NT2/D1 (cell line): ENCODE results near the gene GIPC1.

Experiments
- DNase-seq: peaks from one replicate; pipeline ENCODE4 v3.0.0-alpha.2; 2011; ENCODE audit warnings: low read depth, low spot score
- H3K27me3 ChIP-seq: 2 replicates; pipeline ENCODE4 v1.6.0; 2011; ENCODE audit warnings: mild to moderate bottlenecking; ENCODE audit not compliant: insufficient read length, insufficient read depth
- H3K36me3 ChIP-seq: 2 replicates; pipeline ENCODE4 v1.6.1; 2011; ENCODE audit warnings: mild to moderate bottlenecking, low read length, mixed read lengths; ENCODE audit not compliant: insufficient read depth, insufficient read length
- H3K4me1 ChIP-seq: 2 replicates; pipeline ENCODE4 v1.5.1; 2011; ENCODE audit not compliant: insufficient read depth, insufficient read length
- H3K4me3 ChIP-seq: 2 replicates; pipeline ENCODE4 v1.5.1; 2011; ENCODE audit warnings: low read depth; ENCODE audit not compliant: insufficient read length
- H3K9ac ChIP-seq: 2 replicates; pipeline ENCODE4 v1.6.0; 2011; ENCODE audit warnings: low read depth; ENCODE audit not compliant: insufficient read length
- H3K9me3 ChIP-seq: 2 replicates; pipeline ENCODE4 v1.5.1; 2011; ENCODE audit warnings: mild to moderate bottlenecking, low read length; ENCODE audit not compliant: insufficient read depth
- SUZ12 ChIP-seq: IDR thresholded peaks from 2 replicates; pipeline ENCODE4 v1.6.1; 2011; ENCODE audit not compliant: insufficient read length, insufficient read depth; ENCODE audit errors: extremely low read depth
- YY1 ChIP-seq: IDR thresholded peaks from 2 replicates; pipeline ENCODE4 v1.6.1; 2011; ENCODE audit not compliant: insufficient read length, insufficient read depth
- ZNF274 ChIP-seq: IDR thresholded peaks from 2 replicates; pipeline ENCODE4 v1.6.1; 2011; ENCODE audit warnings: mild to moderate bottlenecking, low read depth, low read length

GIPC1 gene

DNA sequence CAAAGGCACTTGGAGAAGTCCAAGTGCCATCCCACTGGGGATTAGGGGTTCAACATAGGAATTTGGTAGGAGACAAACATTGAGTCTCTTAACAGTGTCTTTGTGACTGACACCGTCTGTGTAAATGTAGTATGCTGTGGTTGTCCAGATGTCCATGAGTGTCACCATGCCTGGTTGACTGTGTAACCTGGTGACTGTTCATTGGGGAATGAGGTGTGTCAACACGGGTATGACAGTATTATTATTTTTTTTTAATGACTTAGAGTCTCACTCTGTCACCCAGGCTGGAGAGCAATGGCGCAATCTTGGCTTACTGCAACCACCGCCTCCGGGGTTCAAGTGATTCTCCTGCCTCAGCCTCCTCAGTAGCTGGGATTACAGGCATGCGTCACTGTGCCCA, 46.6 kb downstream of the GIPC1 start:
- Histone ChIP-seq H3K9ac (no peak overlapping the region), H3K36me3 (peaks cover 55% of the 10 kb centered on the region), H3K4me1 (peaks cover 6% of the 10 kb centered on the region), H3K9me3 (no peaks in the 10 kb centered on the region), H3K27me3 (no peaks in the 10 kb centered on the region), H3K4me3 (no peak overlapping the region)
- no peak for DNase-seq
- TF ChIP-seq ZNF274 (no peak), SUZ12 (no peak), YY1 (no peak)

DNA sequence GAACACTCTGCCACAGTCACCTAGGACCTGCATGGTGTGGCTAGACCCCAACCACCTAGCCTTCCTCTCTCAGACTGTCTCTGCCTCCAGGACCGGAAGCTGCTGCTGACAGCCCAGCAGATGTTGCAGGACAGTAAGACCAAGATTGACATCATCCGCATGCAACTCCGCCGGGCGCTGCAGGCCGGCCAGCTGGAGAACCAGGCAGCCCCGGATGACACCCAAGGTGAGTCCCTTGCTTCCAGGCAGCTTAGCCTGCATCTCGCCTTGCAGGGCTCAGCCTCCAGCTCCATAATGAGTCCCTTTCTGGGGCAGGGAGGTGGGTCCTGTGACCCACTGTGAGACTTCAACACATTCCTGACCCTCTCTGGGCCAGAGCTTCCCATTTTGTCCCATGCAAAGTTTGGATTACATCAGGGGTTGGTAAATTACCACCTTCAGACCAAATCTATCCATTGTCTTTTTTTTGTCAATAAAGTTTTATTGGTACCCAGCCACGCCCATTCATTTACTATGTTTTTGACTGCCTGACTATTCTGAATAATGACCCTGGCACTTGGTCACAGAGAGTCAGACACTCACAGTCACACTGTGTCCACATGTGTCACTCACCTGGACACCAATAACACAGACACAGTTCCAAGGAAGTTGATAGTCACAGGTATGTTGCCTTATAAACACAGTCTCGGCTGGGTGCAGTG, 49.4 kb downstream of the GIPC1 start:
- no peak overlapping the region for H3K9ac ChIP-seq
- TF ChIP-seq ZNF274, result no peak
- no peak for TF ChIP-seq YY1
- no peak for TF ChIP-seq SUZ12
- peaks cover 72% of the 10 kb centered on the region for H3K36me3 ChIP-seq
- H3K9me3 ChIP-seq, result no peaks in the 10 kb centered on the region
- H3K4me1 ChIP-seq, result peaks cover 6% of the 10 kb centered on the region
- H3K27me3 ChIP-seq, result no peaks in the 10 kb centered on the region
- H3K4me3 ChIP-seq, result no peak overlapping the region
- DNase-seq, result no peak

DNA sequence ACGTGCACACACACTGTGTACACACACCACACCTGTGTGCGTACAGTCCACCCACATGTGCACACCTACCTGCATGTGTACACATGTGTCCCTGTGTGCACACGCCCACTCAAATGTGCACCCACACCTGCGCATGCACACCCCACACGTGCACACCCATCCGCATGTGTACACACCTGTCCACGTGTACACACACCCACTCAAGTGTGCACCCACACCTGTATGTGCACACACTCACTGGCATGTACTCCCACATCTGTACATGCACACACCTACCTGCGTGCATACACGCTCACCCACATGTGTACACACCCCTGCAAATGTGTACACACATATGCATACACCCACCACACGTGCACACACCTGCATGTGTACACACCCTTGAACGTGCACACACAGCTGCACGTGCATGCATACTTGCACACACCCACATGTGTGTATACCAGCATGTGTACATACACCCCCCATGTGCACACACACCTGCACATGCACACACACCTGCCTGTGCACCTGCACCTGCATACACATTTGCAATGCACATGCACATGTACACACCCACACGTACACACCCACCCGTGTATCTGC, 52.2 kb downstream of the GIPC1 start:
- TF ChIP-seq ZNF274 (no peak), YY1 (no peak), SUZ12 (no peak)
- Histone ChIP-seq H3K27me3 (no peaks in the 10 kb centered on the region), H3K4me1 (peaks cover 10% of the 10 kb centered on the region), H3K36me3 (peaks cover 55% of the 10 kb centered on the region), H3K9ac (no peak overlapping the region), H3K9me3 (no peaks in the 10 kb centered on the region), H3K4me3 (no peak overlapping the region)
- DNase-seq, result no peak

DNA sequence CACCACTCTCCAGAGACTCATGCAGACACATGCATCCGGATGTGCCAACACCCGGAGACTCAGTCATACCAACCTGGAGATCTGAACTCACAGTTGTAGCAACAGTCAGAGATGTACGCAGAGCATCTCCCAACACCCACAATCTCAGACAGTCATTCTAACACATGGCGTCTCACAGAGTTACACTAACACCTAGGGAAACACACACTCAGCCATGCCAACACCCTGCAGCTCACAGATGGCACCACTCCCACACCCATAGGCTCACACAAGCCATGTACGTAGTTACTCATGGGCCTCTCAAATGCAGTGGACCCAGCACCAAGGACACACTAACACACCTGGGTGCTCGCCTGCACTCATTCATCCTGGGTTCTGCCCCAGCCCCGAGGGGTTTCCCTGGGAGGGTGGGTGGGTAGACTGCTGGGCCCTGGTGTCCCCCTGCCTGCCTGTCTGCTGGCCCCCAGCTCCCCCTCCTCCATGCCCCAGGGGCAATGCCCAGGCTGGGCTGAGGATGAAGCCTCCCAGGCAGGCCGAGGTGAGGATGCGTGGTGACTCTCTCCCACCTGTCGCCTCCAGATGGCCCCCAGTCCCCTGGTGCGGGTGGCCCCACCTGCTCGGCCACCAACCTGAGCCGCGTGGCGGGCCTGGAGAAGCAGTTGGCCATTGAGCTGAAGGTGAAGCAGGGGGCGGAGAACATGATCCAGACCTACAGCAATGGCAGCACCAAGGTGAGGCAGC, 52.9 kb downstream of the GIPC1 start:
- Histone ChIP-seq H3K9ac (no peak overlapping the region), H3K27me3 (no peaks in the 10 kb centered on the region), H3K4me3 (no peak overlapping the region), H3K36me3 (peaks cover 49% of the 10 kb centered on the region), H3K4me1 (peaks cover 10% of the 10 kb centered on the region), H3K9me3 (no peaks in the 10 kb centered on the region)
- TF ChIP-seq ZNF274 (no peak), YY1 (no peak), SUZ12 (no peak)
- DNase-seq, result no peak

DNA sequence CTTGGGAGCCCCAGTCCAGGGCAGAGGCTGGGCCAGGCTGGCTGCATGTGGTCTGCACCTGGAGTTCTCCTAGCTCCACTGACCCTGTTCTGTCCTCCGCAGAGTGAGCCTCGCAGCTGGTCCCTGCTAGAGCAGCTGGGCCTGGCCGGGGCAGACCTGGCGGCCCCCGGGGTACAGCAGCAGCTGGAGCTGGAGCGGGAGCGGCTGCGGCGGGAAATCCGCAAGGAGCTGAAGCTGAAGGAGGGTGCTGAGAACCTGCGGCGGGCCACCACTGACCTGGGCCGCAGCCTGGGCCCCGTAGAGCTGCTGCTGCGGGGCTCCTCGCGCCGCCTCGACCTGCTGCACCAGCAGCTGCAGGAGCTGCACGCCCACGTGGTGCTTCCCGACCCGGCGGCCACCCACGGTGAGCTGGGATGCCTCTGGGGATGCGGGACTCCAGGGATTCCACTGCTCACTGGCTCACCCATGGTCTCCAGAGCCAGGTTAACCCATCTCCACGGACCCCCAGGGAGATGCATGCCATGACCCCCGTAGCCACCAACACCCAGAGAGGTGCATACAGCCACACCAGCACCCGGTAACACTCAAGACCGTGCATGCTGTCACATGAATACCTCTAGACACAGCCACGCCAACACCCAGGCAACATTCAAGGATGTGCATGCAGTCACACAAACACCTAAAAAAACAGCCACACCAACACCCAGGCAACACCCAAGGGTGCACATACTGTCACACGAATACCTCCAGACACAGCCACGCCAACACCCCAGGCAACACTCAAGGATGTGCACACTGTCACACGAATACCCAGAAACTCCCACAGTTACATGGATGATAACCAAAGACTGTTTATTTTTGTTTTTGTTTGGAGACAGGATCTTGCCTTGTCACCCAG, 54.6 kb downstream of the GIPC1 start:
- no peak for DNase-seq
- TF ChIP-seq YY1, result no peak
- TF ChIP-seq SUZ12, result no peak
- no peak for TF ChIP-seq ZNF274
- H3K4me3 ChIP-seq, result no peak overlapping the region

DNA sequence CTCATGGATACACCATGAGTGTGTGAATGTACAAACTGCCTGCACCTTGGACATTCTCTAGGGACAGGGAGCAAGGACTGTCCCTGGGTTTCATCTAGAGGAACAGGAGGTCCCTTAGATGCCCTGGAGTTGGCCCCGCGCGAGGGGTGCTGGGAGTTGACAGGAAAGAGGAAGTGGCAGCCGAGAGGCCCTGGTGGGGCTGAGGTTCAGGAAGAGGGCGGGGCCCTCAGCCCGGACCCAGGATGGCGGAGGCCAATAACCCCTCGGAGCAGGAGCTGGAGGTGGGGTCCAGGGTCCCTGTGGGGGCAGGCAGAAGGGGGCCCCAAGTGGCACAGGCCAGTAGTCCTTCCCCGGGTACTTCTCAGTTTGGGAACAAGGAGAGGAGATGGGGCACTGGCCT, 55.9 kb downstream of the GIPC1 start:
- TF ChIP-seq SUZ12, result no peak
- no peak for TF ChIP-seq ZNF274
- TF ChIP-seq YY1, result no peak
- no peak overlapping the region for H3K4me3 ChIP-seq
- H3K9ac ChIP-seq, result no peak overlapping the region
- peaks cover 10% of the 10 kb centered on the region for H3K4me1 ChIP-seq
- H3K9me3 ChIP-seq, result no peaks in the 10 kb centered on the region
- DNase-seq, result no peak
- H3K36me3 ChIP-seq, result peaks cover 39% of the 10 kb centered on the region
- no peaks in the 10 kb centered on the region for H3K27me3 ChIP-seq

More for the DNA sequence above, 54.6 kb downstream of the GIPC1 start:
- peaks cover 43% of the 10 kb centered on the region for H3K36me3 ChIP-seq
- H3K9me3 ChIP-seq, result no peaks in the 10 kb centered on the region
- H3K27me3 ChIP-seq, result no peaks in the 10 kb centered on the region
- H3K4me1 ChIP-seq, result peaks cover 10% of the 10 kb centered on the region
- H3K9ac ChIP-seq, result no peak overlapping the region
